Measurements from ENCODE around the gene ZSCAN12. TPM values are rescaled to one million over a fixed set of nuclear protein-coding genes. Genes with fewer than 3 reads are reported as not detected.

The ZSCAN12 gene
- total RNA-seq, 2 donors from 2014 or later: 4.9 to 5.1 TPM

DNA sequence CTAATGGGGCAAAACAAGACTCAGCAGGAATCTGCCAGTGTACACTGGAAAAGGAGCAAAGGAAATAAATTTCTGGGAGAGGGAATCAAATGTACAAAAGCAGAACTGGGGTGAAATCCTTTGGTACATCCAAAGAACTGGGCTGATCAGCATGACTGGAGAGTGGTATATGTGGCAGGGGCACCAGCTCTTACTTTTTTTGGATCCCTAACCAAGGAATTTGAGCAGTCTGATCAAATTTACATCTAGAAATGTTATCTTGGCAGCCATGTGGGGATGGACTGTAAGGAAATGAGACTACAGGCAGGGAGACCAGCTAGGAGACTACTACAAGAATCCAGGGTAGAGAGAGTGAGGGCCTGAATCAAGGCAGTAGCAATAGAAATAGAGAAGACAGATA, 62.4 kb downstream of the ZSCAN12 start:
- DNase-seq: no peak
- ATAC-seq: no peak
- intact Hi-C loops (cut with DNase I, micrococcal nuclease): no loop called here

DNA sequence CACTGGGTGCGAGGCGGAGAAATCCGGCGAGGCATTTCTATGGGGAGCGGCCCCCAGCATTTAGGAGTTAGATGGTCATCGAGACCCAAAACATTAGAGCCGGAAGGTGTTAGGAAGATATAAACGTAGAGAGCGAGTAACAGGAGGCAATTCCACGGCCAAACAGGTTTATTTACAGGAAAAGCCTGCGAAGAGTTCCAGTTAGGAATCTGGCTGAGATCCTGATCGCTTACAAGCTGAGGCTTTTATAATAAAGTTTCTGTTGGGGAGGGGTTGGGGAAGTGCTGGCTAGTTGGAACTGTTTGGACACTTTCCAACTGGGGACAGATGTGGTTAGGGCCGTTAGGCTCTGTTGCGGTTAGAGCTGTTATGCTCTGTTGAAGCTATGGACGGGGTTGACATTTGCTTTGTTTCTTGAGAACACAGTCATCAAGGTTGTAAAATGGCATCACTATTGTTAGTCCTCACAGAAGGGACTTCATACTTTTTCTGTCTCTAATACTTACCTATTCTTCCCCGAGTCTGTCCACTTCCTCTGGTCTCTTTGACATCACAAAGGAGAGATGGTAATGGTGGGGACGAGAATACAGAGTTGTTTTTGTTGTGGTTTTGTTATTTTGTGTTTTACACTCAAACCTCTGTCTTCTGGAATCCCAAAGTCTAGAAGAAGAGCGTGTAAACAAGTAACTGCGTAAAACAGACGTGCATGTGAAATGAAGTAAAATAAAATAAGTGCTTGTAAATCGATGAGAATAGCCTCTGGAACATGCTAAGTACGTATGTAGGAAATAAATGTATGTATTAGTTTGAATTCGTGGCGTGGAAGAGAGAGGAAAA, 63.0 kb downstream of the ZSCAN12 start:
- ATAC-seq (peak; percentile 58), DNase-seq (peak; percentile 45)
- intact Hi-C loops (cut with DNase I, micrococcal nuclease): no loop called here

GRCh38 chr6:28335564-28336283, 63.8 kb downstream of the ZSCAN12 start, which contains the start of gene ZSCAN31:
Gene ZSCAN31 (minus strand): TSS chr6:28336148. CDS start chr6:28329683, 6,465 bp downstream.
- ATAC-seq: peak; percentile 91
- DNase-seq: peak; percentile 94 to 99
- intact Hi-C loops (cut with DNase I, micrococcal nuclease): no loop called here

DNA sequence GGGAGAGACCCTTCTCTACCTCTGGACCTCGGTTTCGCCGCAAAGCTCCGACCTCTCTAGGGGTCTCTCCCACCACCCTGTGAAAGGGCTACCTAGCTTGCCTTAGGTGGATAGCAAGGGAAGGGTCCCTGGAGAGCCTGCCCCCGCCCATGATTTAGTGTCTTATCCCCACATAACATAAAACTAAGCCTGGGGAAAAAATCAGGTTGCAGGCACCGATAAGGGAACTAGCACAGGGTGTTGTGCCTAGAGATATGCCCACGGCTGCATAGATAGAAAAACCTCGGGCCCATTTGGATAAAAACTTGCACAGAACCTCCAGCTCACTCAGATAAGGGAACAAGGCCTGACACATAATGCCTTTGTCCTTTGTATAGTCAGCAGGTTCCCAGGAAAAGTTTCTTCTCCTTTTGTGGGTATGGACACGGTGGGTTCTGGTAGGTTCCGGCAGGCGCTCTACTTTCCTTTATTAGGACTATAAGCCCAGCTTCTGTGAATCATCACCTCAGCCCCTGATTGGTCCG, 64.4 kb downstream of the ZSCAN12 start:
- DNase-seq (peak in 1 of 2 donors; percentile 25), ATAC-seq (peak; percentile 4)
- intact Hi-C loops (cut with DNase I, micrococcal nuclease): no loop called here

- DNase-seq (no peak), ATAC-seq (no peak)
- intact Hi-C loops (cut with DNase I, micrococcal nuclease): no loop called here
Observed at GRCh38 chr6:28334286-28335039, 65.1 kb downstream of the ZSCAN12 start.

GRCh38 chr6:28333599-28334018, 65.9 kb downstream of the ZSCAN12 start:
- no peak for DNase-seq
- no peak for ATAC-seq
- intact Hi-C loops (cut with DNase I, micrococcal nuclease): no loop called here

DNA sequence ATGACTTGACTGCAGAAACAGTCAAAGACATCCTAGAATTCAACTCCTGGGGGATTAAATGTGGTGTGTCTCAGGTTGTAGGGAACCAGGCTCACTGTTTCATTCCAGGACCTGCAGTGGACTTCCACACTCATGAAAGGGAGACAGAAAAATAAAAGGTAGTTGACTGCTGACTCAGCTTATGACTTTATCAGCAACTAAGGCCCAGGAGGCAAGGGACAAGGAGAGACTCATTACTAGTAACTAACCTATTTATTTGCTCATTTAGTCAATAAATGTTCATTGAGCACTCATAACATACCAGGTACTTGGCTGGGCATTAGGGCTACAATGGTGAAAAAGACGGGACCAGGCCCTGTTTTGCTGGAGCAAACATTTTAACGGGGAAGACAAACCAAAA, 66.5 kb downstream of the ZSCAN12 start:
- intact Hi-C loops (cut with DNase I, micrococcal nuclease): no loop called here
- no peak for DNase-seq
- ATAC-seq: no peak

- ATAC-seq: no peak
- no peak for DNase-seq
- intact Hi-C loops (cut with DNase I, micrococcal nuclease): no loop called here
Observed at GRCh38 chr6:28330041-28330440, 69.5 kb downstream of the ZSCAN12 start.

Other genes starting within 250 kb of the ZSCAN12 start
- 10 to 100 TPM; 10.4 to 12.8 TPM for gene ZSCAN9, start 174.5 kb downstream of the ZSCAN12 start, total RNA-seq
- 1 to 10 TPM; 4.8 to 6.0 TPM for gene ZKSCAN4, start 147.5 kb downstream of the ZSCAN12 start, total RNA-seq
- gene NKAPL, start 140.4 kb downstream of the ZSCAN12 start, total RNA-seq: under 1 TPM; 0.21 to 0.47 TPM
- 1 to 10 TPM; 3.8 to 7.9 TPM for gene ZSCAN26, start 132.6 kb downstream of the ZSCAN12 start, total RNA-seq
- 1 to 10 TPM; 1.4 to 1.5 TPM for gene PGBD1, start 118.2 kb downstream of the ZSCAN12 start, total RNA-seq
- 10 to 100 TPM in 1 of 2 donors, 1 to 10 TPM in 1; 8.6 to 10.2 TPM for gene ZSCAN31, start 63.6 kb downstream of the ZSCAN12 start, total RNA-seq
- gene ZKSCAN3, start 49.8 kb downstream of the ZSCAN12 start, total RNA-seq: 1 to 10 TPM; 3.2 to 6.2 TPM
- gene ZSCAN23, start 43.7 kb upstream of the ZSCAN12 start, total RNA-seq: 1 to 10 TPM; 1.2 to 2.2 TPM
- gene GPX6, start 116.0 kb upstream of the ZSCAN12 start, total RNA-seq: not detected
- gene GPX5, start 126.1 kb upstream of the ZSCAN12 start, total RNA-seq: not detected